Astrocyte (in vitro differentiated cells and primary cell): ENCODE results near the gene THUMPD2. TPM values are rescaled to one million over a fixed set of nuclear protein-coding genes. Genes with fewer than 3 reads are reported as not detected.

Source experiments
- DNase-seq: peaks from one replicate; pipeline ENCODE4 v3.0.0-alpha.2; 2010; ENCODE audit warnings: low read depth
- FAIRE-seq: peaks from 2 replicates; lab custom pipeline; 2011; peaks lifted over from hg19 to GRCh38; lab: Jason Lieb, UNC
- H2AFZ ChIP-seq: 2 replicates; pipeline ENCODE4 v1.6.0; 2012; ENCODE audit warnings: low read depth, low read length, inconsistent platforms
- H3K27ac ChIP-seq: 2 replicates; pipeline ENCODE4 v1.5.1; 2011; ENCODE audit warnings: low read depth, low read length, inconsistent platforms
- H3K27me3 ChIP-seq: 2 replicates; pipeline ENCODE4 v1.6.0; 2011; ENCODE audit warnings: low read length, inconsistent platforms; ENCODE audit not compliant: insufficient read depth
- H3K36me3 ChIP-seq: 2 replicates; pipeline ENCODE4 v1.5.1; 2011; ENCODE audit warnings: low read length, inconsistent platforms; ENCODE audit not compliant: insufficient read depth
- H3K4me1 ChIP-seq: 2 replicates; pipeline ENCODE4 v1.5.1; 2011; ENCODE audit warnings: low read length, inconsistent platforms; ENCODE audit not compliant: insufficient read depth
- H3K4me2 ChIP-seq: 2 replicates; pipeline ENCODE4 v1.6.0; 2012; ENCODE audit warnings: low read length, inconsistent platforms
- H3K4me3 ChIP-seq: 2 replicates; pipeline ENCODE4 v1.5.1; 2011; ENCODE audit warnings: low read depth, mild to moderate bottlenecking, low read length, inconsistent platforms; ENCODE audit not compliant: insufficient read depth
- H3K79me2 ChIP-seq: 2 replicates; pipeline ENCODE4 v1.6.0; 2012; ENCODE audit warnings: mild to moderate bottlenecking, low read length, inconsistent platforms; ENCODE audit not compliant: insufficient read depth
- H3K9ac ChIP-seq: 2 replicates; pipeline ENCODE4 v1.6.0; 2012; ENCODE audit warnings: mild to moderate bottlenecking, low read length, inconsistent platforms
- H3K9me3 ChIP-seq: 2 replicates; pipeline ENCODE4 v1.5.1; 2012; ENCODE audit warnings: low read depth, mild to moderate bottlenecking, low read length, inconsistent platforms; ENCODE audit not compliant: insufficient read depth
- H4K20me1 ChIP-seq: 2 replicates; pipeline ENCODE4 v1.6.0; 2012; ENCODE audit warnings: low read length, inconsistent platforms; ENCODE audit not compliant: insufficient read depth
- H3K27ac Mint-ChIP-seq: one replicate; pipeline ENCODE4 v1.8.0; 2021; ENCODE audit warnings: mild to moderate bottlenecking, mixed read lengths; ENCODE audit not compliant: unreplicated experiment
- H3K27me3 Mint-ChIP-seq: one replicate; pipeline ENCODE4 v1.8.0; 2021; ENCODE audit warnings: low read depth, mixed read lengths; ENCODE audit not compliant: unreplicated experiment
- H3K36me3 Mint-ChIP-seq: one replicate; pipeline ENCODE4 v1.8.0; 2021; ENCODE audit warnings: low read depth, mixed read lengths; ENCODE audit not compliant: unreplicated experiment
- H3K4me1 Mint-ChIP-seq: one replicate; pipeline ENCODE4 v1.8.0; 2021; ENCODE audit warnings: low read depth, mixed read lengths; ENCODE audit not compliant: unreplicated experiment
- H3K4me3 Mint-ChIP-seq: one replicate; pipeline ENCODE4 v1.8.0; 2021; ENCODE audit warnings: mild to moderate bottlenecking, moderate library complexity, mixed read lengths; ENCODE audit not compliant: unreplicated experiment
- H3K9me3 Mint-ChIP-seq: one replicate; pipeline ENCODE4 v1.8.0; 2021; ENCODE audit warnings: mild to moderate bottlenecking, mixed read lengths; ENCODE audit not compliant: unreplicated experiment
- CTCF ChIP-seq: IDR thresholded peaks from 2 replicates; pipeline ENCODE4 v1.5.1; 2011; ENCODE audit warnings: low read depth, mild to moderate bottlenecking, inconsistent platforms, low read length, moderate library complexity; ENCODE audit not compliant: insufficient read depth
- EZH2 ChIP-seq: IDR thresholded peaks from 2 replicates; pipeline ENCODE4 v1.6.1; 2012; ENCODE audit warnings: mild to moderate bottlenecking, low read length, inconsistent platforms; ENCODE audit not compliant: insufficient read depth
- total RNA-seq: library from RNA; stranded (reverse); gene quantifications from 2 replicates; pipeline ENCODE4 v1.2.1, GENCODE V29; 2021

The THUMPD2 gene
- total RNA-seq, 1 donor from 2014 or later: 11.5 TPM

- H3K4me3 ChIP-seq: no peak overlapping the region
- peak; percentile 81 for DNase-seq
- H3K9me3 ChIP-seq: no peaks in the 10 kb centered on the region
- Mint-ChIP-seq H3K4me1 (peaks cover 52% of the 10 kb centered on the region), H3K27me3 (no peaks in the 10 kb centered on the region), H3K4me3 (no peak overlapping the region), H3K9me3 (no peaks in the 10 kb centered on the region), H3K36me3 (peaks cover 11% of the 10 kb centered on the region), H3K27ac (peak overlapping the region; percentile 77)
- TF ChIP-seq EZH2 (no peak), CTCF (no peak)
- H3K9ac ChIP-seq: peak overlapping the region; percentile 20
- H3K36me3 ChIP-seq: no peaks in the 10 kb centered on the region
- no peaks in the 10 kb centered on the region for H3K79me2 ChIP-seq
- H4K20me1 ChIP-seq: no peaks in the 10 kb centered on the region
- no peak overlapping the region for H2AFZ ChIP-seq
- peak overlapping the region; percentile 57 for H3K4me2 ChIP-seq
- peak overlapping the region; percentile 66 for H3K27ac ChIP-seq
- FAIRE-seq: no peak
- peaks cover 41% of the 10 kb centered on the region for H3K4me1 ChIP-seq
- no peaks in the 10 kb centered on the region for H3K27me3 ChIP-seq
Measured at GRCh38 chr2:39723946-39724827, 54.9 kb downstream of the THUMPD2 start.

- Histone ChIP-seq H3K9ac (peak overlapping the region; percentile 7), H3K4me2 (peak overlapping the region; percentile 57), H3K4me3 (no peak overlapping the region), H3K27ac (peak overlapping the region; percentile 66), H3K79me2 (no peaks in the 10 kb centered on the region), H2AFZ (no peak overlapping the region), H3K9me3 (no peaks in the 10 kb centered on the region), H3K27me3 (no peaks in the 10 kb centered on the region), H4K20me1 (no peaks in the 10 kb centered on the region), H3K36me3 (no peaks in the 10 kb centered on the region), H3K4me1 (peaks cover 39% of the 10 kb centered on the region)
- H3K4me3 Mint-ChIP-seq: no peak overlapping the region
- DNase-seq (no peak), FAIRE-seq (no peak)
- peaks cover 46% of the 10 kb centered on the region for H3K4me1 Mint-ChIP-seq
- peaks cover 12% of the 10 kb centered on the region for H3K36me3 Mint-ChIP-seq
- no peak for TF ChIP-seq EZH2
- no peak for TF ChIP-seq CTCF
- H3K27me3 Mint-ChIP-seq: no peaks in the 10 kb centered on the region
- H3K9me3 Mint-ChIP-seq: no peaks in the 10 kb centered on the region
- peak overlapping the region; percentile 2 for H3K27ac Mint-ChIP-seq
Measured at GRCh38 chr2:39723497-39723896, 55.6 kb downstream of the THUMPD2 start.

- Histone ChIP-seq H3K9me3 (no peaks in the 10 kb centered on the region), H3K4me3 (no peak overlapping the region), H3K27me3 (no peaks in the 10 kb centered on the region), H3K27ac (no peak overlapping the region), H3K36me3 (no peaks in the 10 kb centered on the region), H3K4me1 (peaks cover 35% of the 10 kb centered on the region), H4K20me1 (no peaks in the 10 kb centered on the region), H3K9ac (no peak overlapping the region), H3K4me2 (no peak overlapping the region), H3K79me2 (no peaks in the 10 kb centered on the region), H2AFZ (no peak overlapping the region)
- Mint-ChIP-seq H3K27ac (no peak overlapping the region), H3K27me3 (no peaks in the 10 kb centered on the region), H3K4me3 (no peak overlapping the region), H3K9me3 (no peaks in the 10 kb centered on the region), H3K36me3 (peaks cover 10% of the 10 kb centered on the region), H3K4me1 (peaks cover 28% of the 10 kb centered on the region)
- DNase-seq: no peak
- FAIRE-seq: no peak
- TF ChIP-seq CTCF: no peak
- TF ChIP-seq EZH2: no peak
Measured at GRCh38 chr2:39720970-39721369, 58.1 kb downstream of the THUMPD2 start.
